ENCODE measurements around the gene CLTCL1.
"Not testable (repeated sequence)": the region's sequence is repeated elsewhere in the genome, so short reads cannot be mapped to it uniquely, and the experiment has no call there.

CLTCL1 gene

GRCh38 chr22:19291580-19292457 is at the start of gene CLTCL1:
TSS of gene CLTCL1 (minus strand) at chr22:19291719. CDS start at chr22:19291641, 78 bp downstream.
- TF ChIP-seq CTCF (IDR thresholded peaks at IDR 0.05; ENCODE audit: control insufficient read depth, extremely low read depth, insufficient read depth): no peak

GRCh38 chr22:19337137-19337536 is 45.6 kb upstream of the CLTCL1 start:
- TF ChIP-seq CTCF (IDR thresholded peaks at IDR 0.05; ENCODE audit: control insufficient read depth, extremely low read depth, insufficient read depth): no peak
- no peak overlapping the region for H3K4me3 ChIP-seq (ENCODE audit: low read depth, low read length)
- DNase-seq (ENCODE audit: low read depth): no peak

More at GRCh38 chr22:19291580-19292457, at the start of gene CLTCL1:
- DNase-seq (ENCODE audit: low read depth): no peak
- peak within 1 kb of the TSS; percentile 79 for H3K4me3 ChIP-seq (ENCODE audit: low read depth, low read length)

- H3K4me3 ChIP-seq (ENCODE audit: low read depth, low read length): no peak overlapping the region
- DNase-seq (ENCODE audit: low read depth): no peak
- no peak for TF ChIP-seq CTCF (IDR thresholded peaks at IDR 0.05; ENCODE audit: control insufficient read depth, extremely low read depth, insufficient read depth)
Measured at GRCh38 chr22:19336133-19337075, 44.9 kb upstream of the CLTCL1 start.

- no peak for DNase-seq (ENCODE audit: low read depth)
- TF ChIP-seq CTCF (IDR thresholded peaks at IDR 0.05; ENCODE audit: control insufficient read depth, extremely low read depth, insufficient read depth): no peak
- H3K4me3 ChIP-seq (ENCODE audit: low read depth, low read length): no peak overlapping the region
Measured at GRCh38 chr22:19331975-19332374, 40.5 kb upstream of the CLTCL1 start.

- no peak for DNase-seq (ENCODE audit: low read depth)
- no peak overlapping the region for H3K4me3 ChIP-seq (ENCODE audit: low read depth, low read length)
- no peak for TF ChIP-seq CTCF (IDR thresholded peaks at IDR 0.05; ENCODE audit: control insufficient read depth, extremely low read depth, insufficient read depth)
Measured at GRCh38 chr22:19331474-19331873, 40.0 kb upstream of the CLTCL1 start.

- no peak overlapping the region for H3K4me3 ChIP-seq (ENCODE audit: low read depth, low read length)
- TF ChIP-seq CTCF (IDR thresholded peaks at IDR 0.05; ENCODE audit: control insufficient read depth, extremely low read depth, insufficient read depth): no peak
- no peak for DNase-seq (ENCODE audit: low read depth)
Measured at GRCh38 chr22:19330865-19331418, 39.4 kb upstream of the CLTCL1 start.

GRCh38 chr22:19330205-19330604 is 38.7 kb upstream of the CLTCL1 start:
- H3K4me3 ChIP-seq (ENCODE audit: low read depth, low read length); DNase-seq (ENCODE audit: low read depth): not testable (repeated sequence)

Measured in LNCaP clone FGC (cell line).